GM10266 (cell line): Measurements from ENCODE around the gene CA5A.

Source experiments
- DNase-seq: peaks from one replicate; pipeline ENCODE4 v3.0.0; 2012; ENCODE audit errors: extremely low spot score
- TF ChIP-seq, protein P1 (sequence below): IDR thresholded peaks from 2 replicates; pipeline ENCODE4 v1.5.1; 2012; ENCODE audit warnings: mild to moderate bottlenecking, low read depth; ENCODE audit not compliant: control insufficient read depth, insufficient read depth; ENCODE audit errors: missing control alignments

CA5A gene

DNA sequence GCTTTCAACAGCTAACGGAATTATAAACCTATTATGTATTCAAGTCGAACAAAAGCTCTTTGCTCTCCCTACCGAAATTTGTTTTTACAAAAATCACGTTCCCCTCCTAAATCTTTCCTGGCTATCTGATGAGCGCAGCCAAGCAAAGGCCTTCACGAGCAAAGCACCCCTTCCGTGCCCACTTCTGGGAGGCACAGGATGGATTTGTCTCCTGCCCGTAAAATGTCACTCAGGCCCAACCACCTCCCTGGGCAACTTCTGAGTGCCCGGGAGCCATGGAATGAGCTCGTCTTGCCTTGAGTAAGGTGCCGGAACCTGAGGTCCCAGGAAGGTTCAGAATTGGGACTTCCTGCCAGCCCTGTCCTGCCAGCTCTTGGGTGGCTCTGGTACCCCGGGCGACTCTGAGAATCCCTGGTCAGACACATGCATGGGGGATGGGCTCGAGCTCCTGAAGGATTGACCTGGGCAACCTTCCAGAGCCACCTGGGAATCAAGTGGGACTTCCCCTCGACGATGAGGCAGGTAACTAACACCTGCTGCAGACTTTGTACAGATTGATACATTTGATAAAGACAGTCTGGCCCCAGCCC lies 86.8 kb downstream of the CA5A start:
- no peak for DNase-seq
- TF ChIP-seq, protein P1, sequence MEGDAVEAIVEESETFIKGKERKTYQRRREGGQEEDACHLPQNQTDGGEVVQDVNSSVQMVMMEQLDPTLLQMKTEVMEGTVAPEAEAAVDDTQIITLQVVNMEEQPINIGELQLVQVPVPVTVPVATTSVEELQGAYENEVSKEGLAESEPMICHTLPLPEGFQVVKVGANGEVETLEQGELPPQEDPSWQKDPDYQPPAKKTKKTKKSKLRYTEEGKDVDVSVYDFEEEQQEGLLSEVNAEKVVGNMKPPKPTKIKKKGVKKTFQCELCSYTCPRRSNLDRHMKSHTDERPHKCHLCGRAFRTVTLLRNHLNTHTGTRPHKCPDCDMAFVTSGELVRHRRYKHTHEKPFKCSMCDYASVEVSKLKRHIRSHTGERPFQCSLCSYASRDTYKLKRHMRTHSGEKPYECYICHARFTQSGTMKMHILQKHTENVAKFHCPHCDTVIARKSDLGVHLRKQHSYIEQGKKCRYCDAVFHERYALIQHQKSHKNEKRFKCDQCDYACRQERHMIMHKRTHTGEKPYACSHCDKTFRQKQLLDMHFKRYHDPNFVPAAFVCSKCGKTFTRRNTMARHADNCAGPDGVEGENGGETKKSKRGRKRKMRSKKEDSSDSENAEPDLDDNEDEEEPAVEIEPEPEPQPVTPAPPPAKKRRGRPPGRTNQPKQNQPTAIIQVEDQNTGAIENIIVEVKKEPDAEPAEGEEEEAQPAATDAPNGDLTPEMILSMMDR, result no peak

- TF ChIP-seq, protein P1, result no peak
- DNase-seq, result no peak
Measured at GRCh38 chr16:87848676-87849345, 87.5 kb downstream of the CA5A start.

- no peak for DNase-seq
Measured at GRCh38 chr16:87847785-87848675, 88.3 kb downstream of the CA5A start.

GRCh38 chr16:87847467-87847784 lies 88.9 kb downstream of the CA5A start:
- TF ChIP-seq, protein P1, result no peak
- DNase-seq, result no peak

More at GRCh38 chr16:87847785-87848675, 88.3 kb downstream of the CA5A start:
- TF ChIP-seq, protein P1, result no peak

GRCh38 chr16:87846705-87847466 lies 89.4 kb downstream of the CA5A start:
- TF ChIP-seq, protein P1, result no peak
- no peak for DNase-seq

GRCh38 chr16:87845807-87846619 lies 90.3 kb downstream of the CA5A start:
- DNase-seq, result no peak
- TF ChIP-seq, protein P1, result no peak
